ENCODE data around the gene DROSHA.

The DROSHA gene

DNA sequence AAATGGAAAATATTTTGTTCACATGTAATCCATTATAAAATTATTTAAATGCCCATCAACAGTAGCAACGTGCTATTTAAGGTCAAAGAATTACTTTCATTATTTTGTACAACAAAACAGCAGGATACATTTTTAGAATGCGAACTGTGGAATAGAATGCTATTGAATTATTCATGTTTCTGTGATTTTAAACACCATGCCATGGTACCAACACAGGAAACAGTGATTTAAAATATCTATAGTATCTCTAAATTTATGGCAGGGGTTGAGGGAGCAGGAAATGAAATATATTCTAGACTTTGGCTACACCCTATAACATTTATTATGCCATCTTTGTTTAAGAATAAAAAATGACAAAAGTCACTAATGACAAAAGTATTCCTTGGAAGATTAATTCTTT lies 62.4 kb downstream of the DROSHA start:
- no peak for DNase-seq (ENCODE audit: low read depth, low spot score)

GRCh38 chr5:31465291-31465690 lies 66.6 kb downstream of the DROSHA start:
- DNase-seq (ENCODE audit: low read depth, low spot score), result no peak

DNA sequence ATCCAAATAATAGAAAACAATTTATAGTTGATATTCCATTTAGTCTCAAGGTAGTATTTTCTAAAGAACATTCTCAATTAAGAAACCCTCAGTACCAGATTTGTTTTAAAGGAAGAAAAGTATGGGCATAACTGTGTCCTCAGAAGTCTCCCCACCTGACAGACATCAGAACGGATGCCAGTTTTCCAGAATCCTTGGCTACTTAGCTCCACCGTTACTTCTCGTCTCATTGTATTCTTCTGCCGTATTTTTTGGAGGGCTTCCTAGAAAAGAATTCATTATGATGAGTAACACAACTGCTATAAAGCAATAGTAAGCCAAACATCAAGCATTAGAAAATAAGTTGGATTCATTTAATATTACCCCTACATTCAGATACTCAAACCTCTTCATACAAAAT lies 67.8 kb downstream of the DROSHA start:
- DNase-seq (ENCODE audit: low read depth, low spot score), result no peak

GRCh38 chr5:31463351-31463750 lies 68.5 kb downstream of the DROSHA start:
- no peak for DNase-seq (ENCODE audit: low read depth, low spot score)

DNA sequence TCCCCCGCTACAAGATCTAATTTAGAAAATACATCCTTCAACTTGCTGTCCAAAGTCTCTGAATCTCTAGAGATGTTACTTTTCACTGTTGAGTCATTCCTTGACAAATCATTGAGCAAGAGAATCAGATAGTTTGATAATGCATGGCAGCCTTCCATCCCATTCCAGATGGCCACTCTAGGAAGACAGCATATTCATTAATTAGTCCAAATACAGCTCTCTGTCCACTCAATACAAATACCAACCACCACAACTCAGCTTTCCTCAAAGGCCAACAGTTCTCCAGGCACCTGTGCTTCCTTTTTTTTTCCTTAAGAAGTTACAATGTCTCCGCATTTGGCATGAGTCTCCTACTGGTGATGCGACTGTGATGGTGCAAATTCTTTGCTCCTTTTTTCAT lies 72.3 kb downstream of the DROSHA start:
- no peak for DNase-seq (ENCODE audit: low read depth, low spot score)

DNA sequence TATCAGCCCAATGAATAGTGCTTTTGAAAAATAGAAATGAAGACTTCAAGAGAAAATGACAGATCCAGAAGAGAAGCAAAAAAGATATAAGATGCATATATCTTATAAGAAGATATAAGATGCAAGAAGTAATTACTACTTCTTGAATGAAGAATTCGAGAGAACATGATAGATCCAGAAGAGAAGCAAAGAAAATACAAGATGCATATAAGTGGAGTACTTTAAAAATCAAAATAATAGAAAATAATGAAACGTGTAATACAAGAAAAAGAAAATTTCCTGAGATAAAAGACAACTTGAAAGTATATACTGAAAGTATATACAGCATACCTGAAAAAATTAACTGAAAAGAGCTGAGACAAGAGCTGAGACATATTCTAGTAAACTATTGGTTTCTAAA lies 76.7 kb downstream of the DROSHA start:
- no peak for DNase-seq (ENCODE audit: low read depth, low spot score)

- no peak for DNase-seq (ENCODE audit: low read depth, low spot score)
Measured at GRCh38 chr5:31453522-31453921, 78.4 kb downstream of the DROSHA start.

DNA sequence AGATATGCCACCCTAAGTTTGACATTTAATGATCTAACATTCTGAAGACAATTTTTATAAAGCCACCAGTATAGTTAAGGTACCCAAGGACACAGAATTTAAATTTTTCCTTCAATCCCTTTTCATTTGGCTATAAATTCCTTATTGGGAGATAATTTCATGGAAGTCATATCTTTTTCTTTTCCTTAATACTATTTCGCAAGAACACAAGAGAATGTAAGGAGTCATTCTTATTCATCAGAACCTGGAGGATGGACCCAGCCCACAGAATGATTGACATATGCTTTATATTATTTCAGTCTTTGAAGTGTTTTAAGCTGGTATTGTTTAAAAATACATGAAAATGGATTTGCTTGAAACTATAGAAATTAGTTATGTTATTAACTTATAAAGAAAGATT lies 79.6 kb downstream of the DROSHA start:
- DNase-seq (ENCODE audit: low read depth, low spot score), result no peak

DNA sequence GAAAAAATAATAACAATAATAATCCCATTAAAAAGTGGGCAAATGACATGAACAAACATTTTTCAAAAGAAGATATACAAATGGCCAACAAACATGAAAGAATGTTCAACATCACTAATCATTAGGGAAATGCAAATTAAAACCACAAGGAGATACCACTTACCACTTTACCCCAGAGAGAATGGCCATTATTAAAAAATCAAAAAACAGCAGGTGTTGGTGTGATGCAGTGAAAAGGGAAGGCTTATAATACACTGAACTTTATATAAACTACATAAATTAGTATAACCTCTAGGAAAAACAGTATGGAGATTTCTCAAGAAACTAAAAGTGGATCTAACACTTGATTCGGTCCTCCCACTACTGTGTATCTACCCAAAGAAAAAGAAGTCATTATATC lies 81.9 kb downstream of the DROSHA start:
- DNase-seq (ENCODE audit: low read depth, low spot score), result no peak

DNA sequence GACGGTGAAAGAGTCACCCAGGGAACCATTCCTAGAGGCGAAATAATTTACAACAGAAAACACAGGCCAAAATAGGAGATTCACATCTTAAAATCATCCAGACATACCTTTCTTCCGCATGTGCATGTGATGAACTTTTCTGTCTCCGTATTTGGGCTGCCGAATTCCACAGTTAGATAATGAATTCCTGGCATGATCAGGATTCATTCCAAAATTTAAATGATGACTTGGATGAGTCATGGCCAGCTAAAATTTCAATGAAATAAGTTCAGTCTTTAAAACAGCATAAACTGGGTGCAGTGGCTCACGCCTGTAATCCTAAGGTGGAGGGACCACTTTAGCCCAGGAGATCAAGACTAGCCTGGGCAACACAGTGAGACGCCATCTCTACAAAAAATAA lies 82.7 kb downstream of the DROSHA start:
- no peak for DNase-seq (ENCODE audit: low read depth, low spot score)

DNA sequence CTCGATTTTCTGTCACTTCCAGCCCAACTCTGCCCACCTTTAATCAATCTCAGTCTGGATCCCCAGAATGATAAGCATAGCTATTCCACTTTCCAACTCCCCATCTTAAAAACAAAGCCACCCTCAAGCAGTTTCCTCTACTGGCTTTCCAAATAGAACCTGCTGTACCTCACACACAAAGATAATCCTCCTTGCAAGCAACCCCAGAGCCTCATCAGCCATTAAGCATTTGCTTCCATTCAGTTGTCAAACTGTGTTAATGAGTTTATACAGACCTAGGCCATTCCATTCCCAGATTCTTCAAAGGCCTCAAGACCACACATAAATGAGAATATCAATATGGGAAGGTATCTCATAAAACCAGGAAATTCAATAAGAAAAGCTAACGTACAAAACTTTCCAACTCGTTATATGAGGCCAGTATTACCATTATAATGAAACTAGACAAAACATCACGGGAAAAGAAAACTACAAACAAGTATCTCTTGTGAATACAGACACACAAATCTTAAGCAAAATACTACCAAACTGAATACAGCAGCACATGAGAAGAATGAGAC lies 86.8 kb downstream of the DROSHA start:
- DNase-seq (ENCODE audit: low read depth, low spot score), result no peak

DNA sequence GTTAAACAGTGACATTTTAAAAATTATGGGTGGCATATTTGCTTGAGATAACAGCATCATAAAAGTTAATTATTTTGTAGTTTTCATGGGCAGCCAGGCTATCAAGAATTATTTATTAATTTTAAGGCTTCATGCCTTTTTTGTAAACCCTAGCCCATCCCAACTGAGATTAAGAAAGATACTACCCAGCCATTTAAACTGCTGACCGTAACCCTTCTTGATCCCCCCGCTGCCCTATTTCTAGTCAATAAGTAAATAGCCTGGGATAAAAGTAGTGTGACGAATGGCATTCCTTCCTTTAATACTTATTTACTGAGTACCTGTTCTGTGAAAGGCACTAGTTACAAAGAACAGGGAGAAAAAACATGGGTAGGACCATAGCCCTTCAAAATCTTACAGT lies 88.3 kb downstream of the DROSHA start:
- DNase-seq (ENCODE audit: low read depth, low spot score), result no peak

- no peak for DNase-seq (ENCODE audit: low read depth, low spot score)
Measured at GRCh38 chr5:31442058-31442745, 89.7 kb downstream of the DROSHA start.

DNA sequence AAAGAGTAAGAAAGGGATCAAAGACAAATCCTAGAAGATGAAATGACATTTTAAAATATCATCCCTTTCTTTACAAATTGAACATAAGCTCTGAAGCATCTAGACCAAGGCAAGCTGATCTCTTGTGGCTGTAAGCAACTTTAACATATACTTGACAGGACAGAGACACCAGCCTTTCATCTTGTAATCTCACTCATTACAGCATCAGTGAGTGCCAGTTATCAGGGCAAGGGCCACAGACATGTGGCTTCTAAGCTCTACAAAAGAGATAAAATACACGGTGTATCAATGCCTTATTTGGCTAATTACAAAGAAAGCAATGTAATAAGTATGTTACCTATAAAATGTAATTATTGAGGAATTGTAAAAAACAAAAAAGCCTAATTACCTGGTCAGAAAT lies 95.0 kb downstream of the DROSHA start:
- no peak for DNase-seq (ENCODE audit: low read depth, low spot score)

DNA sequence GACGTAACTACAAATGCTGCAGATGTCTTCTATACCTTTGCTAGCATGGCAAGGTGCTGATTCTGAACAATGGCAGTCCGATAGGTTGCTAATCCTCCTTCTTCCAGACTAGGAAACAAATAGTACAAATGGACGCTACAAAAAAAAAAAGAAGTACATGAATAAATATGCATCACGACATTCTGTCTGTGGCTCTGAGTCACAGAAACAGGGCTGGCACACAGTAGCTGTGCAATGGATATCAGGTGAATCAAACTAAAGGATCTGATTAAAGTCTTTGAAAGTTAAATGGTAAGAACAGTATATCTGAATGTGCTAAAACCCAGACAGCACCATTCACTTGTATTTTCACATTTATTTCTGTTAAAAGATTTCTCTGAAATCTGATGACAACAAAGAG lies 96.2 kb downstream of the DROSHA start:
- DNase-seq (ENCODE audit: low read depth, low spot score), result no peak

DNA sequence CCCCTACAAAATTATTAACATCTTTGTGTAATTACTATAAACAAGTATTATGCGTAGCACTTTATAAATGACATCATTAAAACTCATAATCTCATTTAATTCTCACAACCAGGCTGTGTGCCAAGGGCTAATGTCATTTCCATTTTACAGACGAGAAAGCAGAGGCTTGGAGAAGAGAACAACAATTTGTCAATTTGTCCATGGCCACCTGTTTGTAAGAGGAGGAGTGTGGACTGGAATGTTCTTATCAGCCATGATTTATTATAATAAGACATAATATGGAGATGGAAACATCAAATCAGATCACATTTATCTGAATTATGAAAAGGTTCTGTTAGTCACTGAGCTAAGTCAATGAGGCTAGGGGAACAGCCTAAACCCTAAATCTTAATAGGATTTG lies 97.0 kb downstream of the DROSHA start:
- DNase-seq (ENCODE audit: low read depth, low spot score), result no peak

- DNase-seq (ENCODE audit: low read depth, low spot score), result no peak
Measured at GRCh38 chr5:31433229-31433628, 98.7 kb downstream of the DROSHA start.

DNA sequence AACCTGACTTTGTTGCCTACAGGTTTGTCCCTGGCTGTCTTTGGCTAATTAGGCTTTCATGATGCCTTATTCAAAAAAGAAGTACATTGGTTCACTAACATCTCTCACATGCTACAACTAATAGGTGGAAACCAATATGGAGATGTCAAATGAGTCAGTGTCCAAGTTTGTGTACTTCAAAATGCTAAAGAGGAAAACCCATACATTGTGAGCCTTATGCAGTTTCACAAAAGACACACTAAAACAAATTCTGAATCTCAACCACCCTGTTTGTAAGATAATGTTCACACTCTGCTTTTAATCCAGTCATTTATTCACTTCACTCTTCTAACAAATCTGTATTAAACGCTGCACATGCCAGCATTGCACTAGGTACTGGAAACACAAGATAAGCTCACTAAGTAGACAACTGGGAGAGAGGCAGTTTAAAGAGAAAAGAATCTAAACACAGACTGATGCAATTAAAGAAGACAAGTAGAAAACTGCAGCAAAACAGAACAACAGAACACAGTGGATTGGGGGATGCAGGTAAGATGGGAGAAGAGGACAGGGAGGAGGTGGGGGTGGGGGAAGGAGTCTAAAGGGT lies 104.1 kb downstream of the DROSHA start:
- no peak for DNase-seq (ENCODE audit: low read depth, low spot score)

- no peak for DNase-seq (ENCODE audit: low read depth, low spot score)
Measured at GRCh38 chr5:31427013-31427723, 104.7 kb downstream of the DROSHA start.

- no peak for DNase-seq (ENCODE audit: low read depth, low spot score)
Measured at GRCh38 chr5:31421806-31422586, 109.9 kb downstream of the DROSHA start.

DNA sequence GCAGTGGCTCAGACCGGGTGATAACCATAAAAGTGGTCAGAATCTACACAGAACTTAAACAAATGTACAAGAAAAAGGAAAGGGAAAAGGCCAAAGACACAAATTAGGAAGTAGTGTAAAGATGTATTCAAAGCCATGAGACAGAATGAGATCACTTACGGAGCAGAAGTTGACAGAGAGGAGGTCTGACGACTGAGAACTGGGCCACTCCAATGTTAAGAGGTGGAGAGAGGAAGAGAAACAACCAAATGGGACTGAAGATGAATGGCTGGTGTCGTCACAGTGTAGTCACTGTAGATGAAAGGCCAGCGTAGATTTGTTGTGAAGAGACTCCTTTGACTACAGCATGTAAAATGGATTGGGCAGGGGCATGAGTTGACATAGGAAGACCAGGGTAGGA lies 114.4 kb downstream of the DROSHA start:
- no peak for DNase-seq (ENCODE audit: low read depth, low spot score)

DNA sequence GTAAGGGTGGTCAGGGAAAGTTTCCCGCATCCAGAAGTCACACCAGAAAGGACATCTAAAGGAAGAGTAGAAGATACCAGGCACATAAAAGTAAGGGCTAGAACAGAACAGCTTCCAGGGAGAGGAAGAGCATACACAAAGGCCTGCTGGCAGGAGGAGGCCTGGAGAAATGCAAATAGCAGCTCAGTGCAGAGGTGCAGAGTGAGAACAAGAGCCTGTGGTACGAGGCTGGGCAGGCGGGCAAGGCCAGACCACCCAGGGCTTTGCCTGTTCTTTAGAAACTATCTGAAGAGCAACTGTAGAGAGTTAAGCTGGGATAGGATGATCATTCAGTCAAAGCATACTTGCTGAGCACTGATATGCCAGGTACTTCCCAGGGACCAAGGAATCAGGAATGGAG lies 115.3 kb downstream of the DROSHA start:
- DNase-seq (ENCODE audit: low read depth, low spot score), result no peak

All from activated naive CD8-positive, alpha-beta T cell treated with anti-CD3 and anti-CD28 coated beads, Interleukin-2, amount 50 U/mL, for 16 hours (primary cell).